KMS-11 (cell line): Measurements from ENCODE around the gene TMEM131.

Experiments used
- H2AFZ ChIP-seq: fragments of 200-600 bp; sonication (generic); 2 replicates; pipeline ENCODE4 v1.6.1; 2016; ENCODE audit warnings: antibody characterized with exemption, mixed run types, low read depth
- H3K27ac ChIP-seq: fragments of 200-600 bp; sonication (generic); 2 replicates; pipeline ENCODE4 v1.6.1; 2016; ENCODE audit warnings: mild to moderate bottlenecking, mixed run types
- H3K27me3 ChIP-seq: fragments of 200-600 bp; sonication (generic); 2 replicates; pipeline ENCODE4 v1.6.1; 2017; ENCODE audit warnings: mild to moderate bottlenecking, low read depth, mixed run types, moderate library complexity; ENCODE audit not compliant: insufficient read depth
- H3K36me3 ChIP-seq: fragments of 200-600 bp; sonication (generic); 2 replicates; pipeline ENCODE4 v1.6.1; 2017; ENCODE audit warnings: mild to moderate bottlenecking, mixed run types; ENCODE audit not compliant: insufficient read depth
- H3K4me1 ChIP-seq: fragments of 200-600 bp; sonication (generic); 2 replicates; pipeline ENCODE4 v1.6.1; 2016; ENCODE audit warnings: mild to moderate bottlenecking, low read depth, mixed run types; ENCODE audit not compliant: poor library complexity, severe bottlenecking
- H3K4me2 ChIP-seq: fragments of 200-600 bp; sonication (generic); 2 replicates; pipeline ENCODE4 v1.7.0; 2016; ENCODE audit warnings: mild to moderate bottlenecking, mixed run types
- H3K4me3 ChIP-seq: fragments of 200-600 bp; sonication (generic); IDR thresholded peaks from 2 replicates; pipeline ENCODE4 v1.6.1; 2017; ENCODE audit warnings: low read depth, low read length, mixed read lengths; ENCODE audit not compliant: insufficient read depth
- H3K79me2 ChIP-seq: fragments of 200-600 bp; sonication (generic); 2 replicates; pipeline ENCODE4 v1.6.1; 2016; ENCODE audit warnings: low read depth, mixed run types; ENCODE audit not compliant: insufficient read depth
- H3K9ac ChIP-seq: fragments of 200-600 bp; sonication (generic); 2 replicates; pipeline ENCODE4 v1.6.1; 2016; ENCODE audit warnings: mild to moderate bottlenecking, mixed run types
- H4K20me1 ChIP-seq: fragments of 200-600 bp; sonication (generic); 2 replicates; pipeline ENCODE4 v1.6.1; 2016; ENCODE audit warnings: mild to moderate bottlenecking, mixed run types; ENCODE audit not compliant: insufficient read depth
- CTCF ChIP-seq: fragments of 200-600 bp; sonication (generic); conservative IDR thresholded peaks from 2 replicates; pipeline ENCODE4 v1.6.1; 2017; ENCODE audit warnings: low read depth, mild to moderate bottlenecking, antibody characterized with exemption, low read length, moderate library complexity, mixed read lengths

Gene TMEM131

GRCh38 chr2:97726261-97727064 lies 269.3 kb downstream of the TMEM131 start:
- Histone ChIP-seq H3K4me2 (no peak overlapping the region), H3K27ac (no peak overlapping the region), H3K27me3 (no peaks in the 10 kb centered on the region), H3K9ac (no peak overlapping the region), H3K79me2 (no peaks in the 10 kb centered on the region), H3K4me3 (no peak overlapping the region), H2AFZ (no peak overlapping the region), H3K36me3 (no peaks in the 10 kb centered on the region), H3K4me1 (no peaks in the 10 kb centered on the region), H4K20me1 (no peaks in the 10 kb centered on the region)
- no peak for TF ChIP-seq CTCF

- Histone ChIP-seq H3K9ac (no peak overlapping the region), H2AFZ (no peak overlapping the region), H4K20me1 (no peaks in the 10 kb centered on the region), H3K27ac (no peak overlapping the region), H3K4me3 (no peak overlapping the region), H3K4me1 (no peaks in the 10 kb centered on the region), H3K4me2 (no peak overlapping the region), H3K79me2 (no peaks in the 10 kb centered on the region), H3K27me3 (no peaks in the 10 kb centered on the region), H3K36me3 (no peaks in the 10 kb centered on the region)
- TF ChIP-seq CTCF = no peak
These were observed 270.6 kb downstream of the TMEM131 start for GRCh38 chr2:97724946-97725688.

GRCh38 chr2:97724501-97724900 lies 271.2 kb downstream of the TMEM131 start:
- no peak for TF ChIP-seq CTCF
- H2AFZ ChIP-seq = no peak overlapping the region
- no peak overlapping the region for H3K9ac ChIP-seq
- no peak overlapping the region for H3K4me2 ChIP-seq
- H3K79me2 ChIP-seq = no peaks in the 10 kb centered on the region
- H3K4me3 ChIP-seq = no peak overlapping the region
- H4K20me1 ChIP-seq = no peaks in the 10 kb centered on the region
- no peak overlapping the region for H3K27ac ChIP-seq
- H3K36me3 ChIP-seq = no peaks in the 10 kb centered on the region
- H3K4me1 ChIP-seq = no peaks in the 10 kb centered on the region
- no peaks in the 10 kb centered on the region for H3K27me3 ChIP-seq

- H3K4me2 ChIP-seq = no peak overlapping the region
- H3K9ac ChIP-seq = no peak overlapping the region
- no peak overlapping the region for H3K27ac ChIP-seq
- H4K20me1 ChIP-seq = no peaks in the 10 kb centered on the region
- H3K79me2 ChIP-seq = no peaks in the 10 kb centered on the region
- H2AFZ ChIP-seq = no peak overlapping the region
- H3K36me3 ChIP-seq = no peaks in the 10 kb centered on the region
- no peak overlapping the region for H3K4me3 ChIP-seq
- H3K4me1 ChIP-seq = no peaks in the 10 kb centered on the region
- no peak for TF ChIP-seq CTCF
- H3K27me3 ChIP-seq = no peaks in the 10 kb centered on the region
These were observed 271.7 kb downstream of the TMEM131 start for GRCh38 chr2:97724073-97724410.
